Colonic mucosa (tissue), 4 donors: ENCODE data around the gene PPA1. TPM values are rescaled to one million over a fixed set of nuclear protein-coding genes. Genes with fewer than 3 reads are reported as not detected.
"Not testable (repeated sequence)": the region's sequence is repeated elsewhere in the genome, so short reads cannot be mapped to it uniquely, and the experiment has no call there.

ENCODE experiments used
- DNase-seq: peaks from one replicate; pipeline ENCODE4 v3.0.0-alpha.2; 2020
- H3K27ac ChIP-seq: fragments of 200-600 bp; one replicate; pipeline ENCODE4 v1.8.0; 2021
- H3K27me3 ChIP-seq: fragments of 200-600 bp; one replicate; pipeline ENCODE4 v1.8.0; 2021
- H3K36me3 ChIP-seq: fragments of 200-600 bp; one replicate; pipeline ENCODE4 v1.8.0; 2021
- H3K4me1 ChIP-seq: fragments of 200-600 bp; one replicate; pipeline ENCODE4 v1.8.0; 2021; ENCODE audit warnings: mild to moderate bottlenecking
- H3K4me3 ChIP-seq: fragments of 200-600 bp; one replicate; pipeline ENCODE4 v1.8.0; 2021
- H3K9ac ChIP-seq, 2 donors: one replicate each; pipeline ENCODE4 v1.7.0; 2013; ENCODE audit warnings: control low read depth in 2 of 2, low read depth in 2 of 2, low read length in 2 of 2
- H3K9me3 ChIP-seq: fragments of 200-600 bp; one replicate; pipeline ENCODE4 v1.8.0; 2021
- CTCF ChIP-seq: fragments of 200-600 bp; IDR thresholded peaks from one replicate; pipeline ENCODE4 v1.8.0; 2022; ENCODE audit warnings: antibody characterized with exemption, mild to moderate bottlenecking
- intact Hi-C: fragments of 100-400 bp; cut with DNase I; formaldehyde crosslinking; loops from one replicate; pipeline ENCODE4 v1.14.1; 2022
- total RNA-seq, 2 donors: library from RNA; stranded (reverse); fragmentation: NEBNext Ultra II Directional in 1 of 2; extraction: Animal tissue kit (Norgen Biotek cat#: 25700) in 1 of 2; gene quantifications; one replicate each; pipeline ENCODE4 v1.2.1, GENCODE V29; 2021
- donor health status: healthy.
- donor health status: DM: no; HTN: no; CAD: no.
- donor health status: DM: no; HTN: no; CAD: no.

PPA1 gene
- total RNA-seq, 2 donors from 2014 or later, result 180 to 186 TPM

- H3K27me3 ChIP-seq, result no peaks in the 10 kb centered on the region
- H3K9ac ChIP-seq, result no peak overlapping the region
- TF ChIP-seq CTCF, result no peak
- intact Hi-C loops, result no loop called here
- H3K4me1 ChIP-seq, result no peaks in the 10 kb centered on the region
- no peaks in the 10 kb centered on the region for H3K9me3 ChIP-seq
- H3K36me3 ChIP-seq, result no peaks in the 10 kb centered on the region
- H3K27ac ChIP-seq, result peak overlapping the region; percentile 3
- no peak for DNase-seq
- H3K4me3 ChIP-seq, result no peak overlapping the region
Observed at GRCh38 chr10:70190102-70190501, 43.1 kb downstream of the PPA1 start.

- Histone ChIP-seq H3K36me3 (no peaks in the 10 kb centered on the region), H3K4me3 (no peak overlapping the region), H3K27me3 (no peaks in the 10 kb centered on the region), H3K27ac (no peak overlapping the region), H3K9me3 (no peaks in the 10 kb centered on the region), H3K9ac (no peak overlapping the region), H3K4me1 (no peaks in the 10 kb centered on the region)
- no peak for TF ChIP-seq CTCF
- intact Hi-C loops, result no loop called here
- no peak for DNase-seq
Observed at GRCh38 chr10:70188768-70189167, 44.5 kb downstream of the PPA1 start.

- Histone ChIP-seq H3K27ac (no peak overlapping the region), H3K4me3 (no peak overlapping the region), H3K36me3 (no peaks in the 10 kb centered on the region), H3K4me1 (no peaks in the 10 kb centered on the region), H3K27me3 (no peaks in the 10 kb centered on the region), H3K9me3 (no peaks in the 10 kb centered on the region), H3K9ac (no peak overlapping the region)
- DNase-seq, result no peak
- intact Hi-C loops, result no loop called here
- TF ChIP-seq CTCF, result no peak
Observed at GRCh38 chr10:70186571-70186970, 46.7 kb downstream of the PPA1 start.

- no peak overlapping the region for H3K9ac ChIP-seq
- DNase-seq, result no peak
- H3K4me1 ChIP-seq, result no peaks in the 10 kb centered on the region
- no peaks in the 10 kb centered on the region for H3K9me3 ChIP-seq
- TF ChIP-seq CTCF, result no peak
- H3K36me3 ChIP-seq, result no peaks in the 10 kb centered on the region
- H3K27ac ChIP-seq, result no peak overlapping the region
- H3K27me3 ChIP-seq, result no peaks in the 10 kb centered on the region
- intact Hi-C loops, result no loop called here
- H3K4me3 ChIP-seq, result no peak overlapping the region
Observed at GRCh38 chr10:70186090-70186489, 47.1 kb downstream of the PPA1 start.

- Histone ChIP-seq H3K4me3 (no peak overlapping the region), H3K36me3 (no peaks in the 10 kb centered on the region), H3K9ac (no peak overlapping the region), H3K27me3 (no peaks in the 10 kb centered on the region), H3K27ac (no peak overlapping the region), H3K9me3 (no peaks in the 10 kb centered on the region), H3K4me1 (no peaks in the 10 kb centered on the region)
- DNase-seq, result no peak
- no peak for TF ChIP-seq CTCF
- intact Hi-C loops, result no loop called here
Observed at GRCh38 chr10:70183304-70183703, 49.9 kb downstream of the PPA1 start.

GRCh38 chr10:70179209-70179608 is 54.0 kb downstream of the PPA1 start:
- H3K4me1 ChIP-seq, H3K9me3 ChIP-seq, H3K36me3 ChIP-seq, H3K9ac ChIP-seq, H3K27me3 ChIP-seq, H3K27ac ChIP-seq, H3K4me3 ChIP-seq, DNase-seq, intact Hi-C loops: not testable (repeated sequence)
